Right hindlimb (tissue), 1 donor: ENCODE measurements around the gene KRTAP5-1.

Source experiments
- DNase-seq: peaks from one replicate; pipeline ENCODE4 v3.0.0-alpha.2; 2018

Gene KRTAP5-1

GRCh38 chr11:1570896-1571759 lies 14.0 kb downstream of the KRTAP5-1 start:
- peak; percentile 49 for DNase-seq

GRCh38 chr11:1570531-1570895 lies 14.6 kb downstream of the KRTAP5-1 start:
- no peak for DNase-seq

GRCh38 chr11:1570001-1570453 lies 15.1 kb downstream of the KRTAP5-1 start:
- DNase-seq, result no peak

- DNase-seq, result no peak
Measured at GRCh38 chr11:1569251-1569780, 15.8 kb downstream of the KRTAP5-1 start.

GRCh38 chr11:1568441-1568911 lies 16.6 kb downstream of the KRTAP5-1 start:
- DNase-seq, result peak; percentile 15

- peak; percentile 16 for DNase-seq
Measured at GRCh38 chr11:1567721-1568100, 17.4 kb downstream of the KRTAP5-1 start.

- DNase-seq, result peak; percentile 14
Measured at GRCh38 chr11:1567052-1567720, 17.9 kb downstream of the KRTAP5-1 start.

- no peak for DNase-seq
Measured at GRCh38 chr11:1566381-1567051, 18.6 kb downstream of the KRTAP5-1 start.

GRCh38 chr11:1565904-1566247 lies 19.2 kb downstream of the KRTAP5-1 start:
- DNase-seq, result no peak

- peak; percentile 24 for DNase-seq
Measured at GRCh38 chr11:1565173-1565903, 19.7 kb downstream of the KRTAP5-1 start.

- DNase-seq, result peak; percentile 75
Measured at GRCh38 chr11:1564535-1565172, 20.4 kb downstream of the KRTAP5-1 start.

GRCh38 chr11:1563697-1564534 lies 21.2 kb downstream of the KRTAP5-1 start:
- peak; percentile 15 for DNase-seq

- DNase-seq, result peak; percentile 24
Measured at GRCh38 chr11:1563149-1563638, 21.9 kb downstream of the KRTAP5-1 start.

GRCh38 chr11:1562469-1563148 lies 22.5 kb downstream of the KRTAP5-1 start:
- DNase-seq, result no peak

- DNase-seq, result no peak
Measured at GRCh38 chr11:1561955-1562354, 23.1 kb downstream of the KRTAP5-1 start.

GRCh38 chr11:1561266-1561665 lies 23.8 kb downstream of the KRTAP5-1 start:
- DNase-seq, result no peak

- DNase-seq, result no peak
Measured at GRCh38 chr11:1560649-1561251, 24.3 kb downstream of the KRTAP5-1 start.

- no peak for DNase-seq
Measured at GRCh38 chr11:1560002-1560648, 25.0 kb downstream of the KRTAP5-1 start.
